ENCODE measurements around the gene ZNF280A. TPM values are rescaled to one million over a fixed set of nuclear protein-coding genes. Genes with fewer than 3 reads are reported as not detected.

Gene ZNF280A
- total RNA-seq, 1 experiment from 2014 or later: 0.81 TPM

- ChIA-PET POLR2A (no interaction called here), CTCF (interaction anchor here (1.7 kb wide), 1 partner anchor 17 kb away, joined by 4 read pairs; no protein-coding TSS in a partner anchor)
Measured at GRCh38 chr22:22480940-22481339, 39.1 kb downstream of the ZNF280A start.

More at GRCh38 chr22:22480940-22481339, 39.1 kb downstream of the ZNF280A start:
- TF ChIP-seq EGR1 (IDR thresholded peaks at IDR 0.05; ENCODE audit: low read depth) (no peak), YY1 (IDR thresholded peaks at IDR 0.05; ENCODE audit: extremely low read depth, insufficient replicate concordance, low read depth, low read length) (no peak), SIN3A (IDR thresholded peaks at IDR 0.05; ENCODE audit: low read depth) (no peak), JUND (IDR thresholded peaks at IDR 0.05) (no peak), CBX3 (IDR thresholded peaks at IDR 0.05; ENCODE audit: low read depth) (no peak), SP1 (IDR thresholded peaks at IDR 0.05; ENCODE audit: low read depth) (no peak), MAX (IDR thresholded peaks at IDR 0.05) (no peak), ZNF274 (IDR thresholded peaks at IDR 0.05; ENCODE audit: low read depth, low read length) (no peak), SRF (IDR thresholded peaks at IDR 0.05; ENCODE audit: low read depth) (no peak)
- TF ChIP-seq, protein P1, sequence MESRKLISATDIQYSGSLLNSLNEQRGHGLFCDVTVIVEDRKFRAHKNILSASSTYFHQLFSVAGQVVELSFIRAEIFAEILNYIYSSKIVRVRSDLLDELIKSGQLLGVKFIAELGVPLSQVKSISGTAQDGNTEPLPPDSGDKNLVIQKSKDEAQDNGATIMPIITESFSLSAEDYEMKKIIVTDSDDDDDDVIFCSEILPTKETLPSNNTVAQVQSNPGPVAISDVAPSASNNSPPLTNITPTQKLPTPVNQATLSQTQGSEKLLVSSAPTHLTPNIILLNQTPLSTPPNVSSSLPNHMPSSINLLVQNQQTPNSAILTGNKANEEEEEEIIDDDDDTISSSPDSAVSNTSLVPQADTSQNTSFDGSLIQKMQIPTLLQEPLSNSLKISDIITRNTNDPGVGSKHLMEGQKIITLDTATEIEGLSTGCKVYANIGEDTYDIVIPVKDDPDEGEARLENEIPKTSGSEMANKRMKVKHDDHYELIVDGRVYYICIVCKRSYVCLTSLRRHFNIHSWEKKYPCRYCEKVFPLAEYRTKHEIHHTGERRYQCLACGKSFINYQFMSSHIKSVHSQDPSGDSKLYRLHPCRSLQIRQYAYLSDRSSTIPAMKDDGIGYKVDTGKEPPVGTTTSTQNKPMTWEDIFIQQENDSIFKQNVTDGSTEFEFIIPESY (IDR thresholded peaks at IDR 0.05; ENCODE audit: extremely low read depth, insufficient replicate concordance, low read length): no peak
- no peak overlapping the region for H3K27ac ChIP-seq (ENCODE audit: low read depth, low read length)
- DNase-seq (ENCODE audit: low read depth, low spot score): no peak
- BruUV-seq (replicated peaks): no TSS peak
- no peak overlapping the region for H3K9ac ChIP-seq (ENCODE audit: low read length)
- H3K9me2 ChIP-seq (ENCODE audit: insufficient read depth): no peaks in the 10 kb centered on the region
- no peaks in the 10 kb centered on the region for H3K27me3 ChIP-seq (ENCODE audit: insufficient read depth, low read length)
- no peak for ATAC-seq
- no peaks in the 10 kb centered on the region for H3K4me1 ChIP-seq (ENCODE audit: control insufficient read depth in 1 of 2, insufficient read depth in 2 of 2, low read length in 2 of 2)
- no peaks in the 10 kb centered on the region for H3K36me3 ChIP-seq (ENCODE audit: control insufficient read depth in 1 of 2, insufficient read depth in 2 of 2, low read length in 2 of 2)
- no peaks in the 10 kb centered on the region for H3K79me2 ChIP-seq (ENCODE audit: insufficient read depth, low read length)
- no peak overlapping the region for H3K4me3 ChIP-seq (replicated peaks in 1 of 2; ENCODE audit: low read depth in 1 of 2, low read length in 2 of 2)
- H3K9me3 ChIP-seq (ENCODE audit: control insufficient read depth in 1 of 2, insufficient read depth in 1 of 2, low read depth in 1 of 2, low read length in 2 of 2): no peaks in the 10 kb centered on the region
- intact Hi-C loops (cut with micrococcal nuclease): no loop called here
- H3K4me2 ChIP-seq (ENCODE audit: low read length): no peak overlapping the region
- no peaks in the 10 kb centered on the region for H4K20me1 ChIP-seq (ENCODE audit: insufficient read depth)
- no peak overlapping the region for H2AFZ ChIP-seq (ENCODE audit: low read depth, low read length, poor library complexity, severe bottlenecking)
- RAD21 ChIA-PET (ENCODE audit: low non-redundant PET in 1 of 2, low total read pairs in 2 of 2, uncharacterized antibody in 2 of 2, unreplicated experiment in 2 of 2): no interaction called here
